ENCODE data around the gene CPE.

DNA sequence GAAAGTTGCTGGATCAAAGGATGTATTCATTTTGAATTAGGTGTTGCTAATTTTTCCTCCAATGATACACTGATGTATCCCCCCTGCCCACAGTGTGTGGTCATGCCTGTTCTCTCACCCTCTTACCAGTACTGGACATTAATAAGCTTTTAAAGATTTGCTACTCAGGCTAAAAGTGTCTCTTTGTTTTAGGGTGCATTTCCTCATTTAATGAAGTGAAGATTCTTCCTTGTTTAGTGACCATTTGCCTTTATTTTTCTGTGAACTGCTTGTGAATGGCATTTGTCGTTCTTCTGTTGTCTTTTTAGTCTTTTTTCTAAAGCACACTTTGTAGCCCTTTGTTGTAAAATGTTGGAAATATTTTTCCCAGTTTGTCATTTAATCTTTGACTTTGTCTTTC, 46.3 kb upstream of the CPE start:
- TF ChIP-seq ISL1 (CRISPR knock-in tag; IDR thresholded peaks at IDR 0.05) = no peak
- TF ChIP-seq ARNTL (CRISPR knock-in tag; IDR thresholded peaks at IDR 0.05; ENCODE audit: borderline replicate concordance, low read depth) = no peak

All from SK-N-SH treated with all-trans-retinoic acid at 6 μM for 48 hours (cell line).